Adrenal gland (tissue), 12 donors: ENCODE data around the gene CHPT1. TPM values are rescaled to one million over a fixed set of nuclear protein-coding genes. Genes with fewer than 3 reads are reported as not detected.

Experiments
- DNase-seq, 7 donors: peaks; one replicate each; pipeline ENCODE4 v3.0.0-alpha.2; 2019 to 2020
- H3K27ac ChIP-seq, 5 donors: fragments of 200-600 bp; sonication (generic) in 4 of 5; 1 replicate in 3 of 5; 2 replicates in 2 of 5; pipeline versions ENCODE4 v1.5.1 to v1.8.0; 2016 to 2020; ENCODE audit warnings: mild to moderate bottlenecking in 1 of 5
- H3K27me3 ChIP-seq: fragments of 200-600 bp; 2 replicates; pipeline ENCODE4 v1.8.0; 2021
- H3K36me3 ChIP-seq, 2 donors: fragments of 200-600 bp; replicated peaks in 1 of 2; 1 replicate in 1 of 2; 2 replicates in 1 of 2; pipeline versions ENCODE4 v1.5.1 to v1.8.0; 2018 to 2022
- H3K4me1 ChIP-seq, 2 donors: fragments of 200-600 bp; replicated peaks in 1 of 2; 1 replicate in 1 of 2; 2 replicates in 1 of 2; pipeline versions ENCODE4 v1.5.1 to v1.8.0; 2018 to 2021
- H3K4me3 ChIP-seq, 4 donors: fragments of 200-600 bp; sonication (generic) in 3 of 4; one replicate each; pipeline ENCODE4 v1.5.1; 2016 to 2018
- H3K9me3 ChIP-seq, 3 donors: fragments of 200-600 bp; sonication (generic) in 1 of 3; replicated peaks in 1 of 3; 1 replicate in 2 of 3; 2 replicates in 1 of 3; pipeline versions ENCODE4 v1.5.1 to v1.8.0; 2016 to 2021
- POLR2A ChIP-seq, 2 donors: fragments of 450-650 bp; IDR thresholded peaks; one replicate each; pipeline ENCODE4 v1.6.1; 2017; ENCODE audit warnings: antibody characterized with exemption in 2 of 2, mild to moderate bottlenecking in 2 of 2, moderate library complexity in 1 of 2
- WGBS, 4 donors: extraction: QIAGEN DNeasy Blood & Tissue Kit in 2 of 4; methylation state at CpG; one replicate each; pipeline versions ENCODE4 v1.1.5 to v1.1.7; 2013 to 2017; 5-methylcytosine and 5-hydroxymethylcytosine counted together
- intact Hi-C, 2 donors: fragments of 100-400 bp; cut with DNase I; formaldehyde crosslinking; loops; one replicate each; pipeline versions ENCODE4 v1.14.1 to v1.15.0; 2022 to 2023
- polyA plus RNA-seq, 3 donors: library from polyadenylated mRNA; stranded (reverse); fragments of 200-250 nt in 2 of 3; fragments of 350-450 nt in 1 of 3; fragmentation: Illumina TruSeq in 1 of 3; extraction: RNeasy Lipid Tissue Mini Kit (QIAGEN cat#74804) in 1 of 3; gene quantifications; one replicate each; pipeline ENCODE4 v1.2.3, GENCODE V29; 2013 to 2014
- total RNA-seq, 9 donors: library from RNA; depleted of rRNA in 4 of 9; stranded (reverse); fragments of >200 nt in 4 of 9; fragments of 120-200 nt in 1 of 9; fragmentation: NEBNext Ultra II Directional in 1 of 9; extraction: Animal tissue kit (Norgen Biotek cat#: 25700) in 1 of 9; gene quantifications; one replicate each; pipeline versions ENCODE4 v1.1.0 to v1.2.4, GENCODE V29; 2013 to 2023
- TF ChIP-seq, protein P1 (sequence below), 6 experiments: fragments of 450-650 bp in 4 of 6; fragments of 200-600 bp in 2 of 6; sonication (generic) in 1 of 6; IDR thresholded peaks; 1 replicate in 5 of 6; 2 replicates in 1 of 6; pipeline versions ENCODE4 v1.5.1 to v1.8.0; 2016 to 2021; ENCODE audit warnings: antibody characterized with exemption in 6 of 6, mild to moderate bottlenecking in 2 of 6, moderate library complexity in 1 of 6
- donor health status: healthy with polysubstance abuse.
- donor health status: Bipolar disorder and iron deficiency.
- donor health status: DM: yes; HTN: yes; CAD: no.
- donor health status: DM: no; HTN: no; CAD: no.
- donor health status: DM: no; HTN: no; CAD: no.
- donor health status: DM: yes; HTN: yes; CAD: no.

CHPT1 gene
- total and polyA plus RNA-seq, 12 donors = 20.4 to 190 (median 90.6) TPM

- peaks cover 0 to 45% of the 10 kb centered on the region in 2 donors for H3K36me3 ChIP-seq
- no peak for DNase-seq
- intact Hi-C loops = no loop called here
Measured at GRCh38 chr12:101746196-101746595, 48.8 kb downstream of the CHPT1 start.

DNA sequence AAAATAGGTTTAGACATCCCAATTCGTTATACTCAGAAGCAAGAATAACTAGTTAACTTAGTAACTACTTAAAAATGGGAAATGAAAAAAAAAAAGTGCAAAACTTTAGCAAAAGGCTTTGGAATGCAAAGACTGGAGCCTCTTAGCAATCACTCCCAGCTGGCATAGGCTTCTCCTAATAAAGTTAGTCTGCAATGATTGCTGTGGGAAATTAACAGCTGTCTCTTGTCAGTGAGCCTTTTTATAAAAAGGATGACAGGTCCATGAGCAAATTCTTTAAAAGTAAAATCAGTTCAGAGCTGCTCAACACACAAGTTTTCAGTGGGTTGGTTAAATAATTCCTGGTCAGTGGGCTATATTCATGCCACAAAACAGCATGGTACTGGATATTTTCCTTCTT, 49.2 kb downstream of the CHPT1 start:
- H3K4me1 ChIP-seq = no peaks in the 10 kb centered on the region
- H3K27ac ChIP-seq = no peak overlapping the region
- WGBS, 4 donors = 75 to 95% (median 92%) methylated on average over 1 of the region's 1 CpG
- TF ChIP-seq, protein P1, sequence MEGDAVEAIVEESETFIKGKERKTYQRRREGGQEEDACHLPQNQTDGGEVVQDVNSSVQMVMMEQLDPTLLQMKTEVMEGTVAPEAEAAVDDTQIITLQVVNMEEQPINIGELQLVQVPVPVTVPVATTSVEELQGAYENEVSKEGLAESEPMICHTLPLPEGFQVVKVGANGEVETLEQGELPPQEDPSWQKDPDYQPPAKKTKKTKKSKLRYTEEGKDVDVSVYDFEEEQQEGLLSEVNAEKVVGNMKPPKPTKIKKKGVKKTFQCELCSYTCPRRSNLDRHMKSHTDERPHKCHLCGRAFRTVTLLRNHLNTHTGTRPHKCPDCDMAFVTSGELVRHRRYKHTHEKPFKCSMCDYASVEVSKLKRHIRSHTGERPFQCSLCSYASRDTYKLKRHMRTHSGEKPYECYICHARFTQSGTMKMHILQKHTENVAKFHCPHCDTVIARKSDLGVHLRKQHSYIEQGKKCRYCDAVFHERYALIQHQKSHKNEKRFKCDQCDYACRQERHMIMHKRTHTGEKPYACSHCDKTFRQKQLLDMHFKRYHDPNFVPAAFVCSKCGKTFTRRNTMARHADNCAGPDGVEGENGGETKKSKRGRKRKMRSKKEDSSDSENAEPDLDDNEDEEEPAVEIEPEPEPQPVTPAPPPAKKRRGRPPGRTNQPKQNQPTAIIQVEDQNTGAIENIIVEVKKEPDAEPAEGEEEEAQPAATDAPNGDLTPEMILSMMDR (IDR thresholded peaks at IDR 0.05) = no peak
- no peak for TF ChIP-seq POLR2A (IDR thresholded peaks at IDR 0.05)
- H3K9me3 ChIP-seq = no peaks in the 10 kb centered on the region
- intact Hi-C loops = no loop called here
- peaks cover 0 to 47% of the 10 kb centered on the region in 2 donors for H3K36me3 ChIP-seq
- no peak overlapping the region for H3K4me3 ChIP-seq
- DNase-seq = no peak
- H3K27me3 ChIP-seq = no peaks in the 10 kb centered on the region

More at GRCh38 chr12:101746196-101746595, 48.8 kb downstream of the CHPT1 start:
- no peak overlapping the region for H3K4me3 ChIP-seq
- no peaks in the 10 kb centered on the region for H3K9me3 ChIP-seq
- 92 to 100% (median 96%) methylated on average over 1 of the region's 1 CpG for WGBS, 4 donors
- no peaks in the 10 kb centered on the region for H3K27me3 ChIP-seq
- H3K4me1 ChIP-seq = no peaks in the 10 kb centered on the region
- H3K27ac ChIP-seq = no peak overlapping the region
- TF ChIP-seq POLR2A (IDR thresholded peaks at IDR 0.05) = no peak
- TF ChIP-seq, protein P1 (IDR thresholded peaks at IDR 0.05) = no peak

DNA sequence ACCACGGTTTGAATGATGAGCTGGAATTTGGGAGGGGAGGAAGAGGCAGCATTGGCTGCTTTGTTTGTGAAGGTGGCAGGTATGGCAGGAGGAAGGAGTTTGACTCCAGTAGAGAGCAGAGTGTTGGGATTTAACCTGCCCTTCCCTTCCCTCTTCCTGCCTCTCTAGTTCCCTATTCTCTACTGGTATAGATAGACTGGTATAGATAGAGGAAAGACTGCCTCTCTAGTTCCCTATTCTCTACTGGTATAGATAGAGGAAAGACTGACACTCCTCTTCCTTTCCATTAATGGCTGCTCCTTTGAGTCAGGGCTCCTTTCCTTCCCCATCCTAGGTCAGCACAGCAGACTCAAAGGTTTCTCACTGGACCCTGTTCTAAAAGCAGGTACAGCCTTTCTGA, 50.3 kb downstream of the CHPT1 start:
- WGBS, 4 donors = 82 to 97% (median 93%) methylated on average over 1 of the region's 1 CpG; no CpG with 5 or more reads in 1 of the 4 donors
- no peak overlapping the region for H3K4me3 ChIP-seq
- TF ChIP-seq, protein P1 (IDR thresholded peaks at IDR 0.05) = no peak
- no peak for DNase-seq
- H3K27ac ChIP-seq = no peak overlapping the region
- H3K9me3 ChIP-seq = no peaks in the 10 kb centered on the region
- no peaks in the 10 kb centered on the region for H3K4me1 ChIP-seq
- no peaks in the 10 kb centered on the region for H3K27me3 ChIP-seq
- peaks cover 0 to 45% of the 10 kb centered on the region in 2 donors for H3K36me3 ChIP-seq
- intact Hi-C loops = no loop called here

DNA sequence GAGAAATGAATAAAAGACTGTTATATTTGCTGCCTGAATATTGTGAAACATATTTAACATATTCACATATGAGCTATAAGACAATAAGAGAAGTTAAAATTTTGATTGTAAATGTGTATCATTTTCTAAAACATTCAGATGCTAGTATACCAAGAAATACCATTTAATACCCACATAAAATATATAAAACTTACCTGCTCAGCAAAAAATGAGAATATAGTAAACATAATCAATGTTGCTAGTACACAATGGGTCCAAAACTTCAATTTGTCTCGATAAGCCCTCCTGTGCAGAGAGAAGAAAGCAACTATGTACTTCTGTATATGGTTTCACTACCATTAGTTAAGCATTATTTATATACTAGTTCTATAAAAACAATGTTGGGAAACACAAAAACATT, 51.5 kb downstream of the CHPT1 start:
- Histone ChIP-seq H3K27ac (no peak overlapping the region), H3K36me3 (peaks cover 0 to 40% of the 10 kb centered on the region in 2 donors), H3K9me3 (no peaks in the 10 kb centered on the region), H3K4me3 (no peak overlapping the region), H3K27me3 (no peaks in the 10 kb centered on the region), H3K4me1 (no peaks in the 10 kb centered on the region)
- 96 to 100% (median 97%) methylated on average over 1 of the region's 1 CpG for WGBS, 4 donors
- intact Hi-C loops = no loop called here
- TF ChIP-seq, protein P1 (IDR thresholded peaks at IDR 0.05) = no peak
- no peak for DNase-seq
